SKM-1 (cell line): ENCODE measurements around the gene PDF.

Experiments
- DNase-seq: peaks from one replicate; lab custom pipeline; 2025; ENCODE audit not compliant: unreplicated experiment; lab: John Stamatoyannopoulos, UW

Gene PDF

DNA sequence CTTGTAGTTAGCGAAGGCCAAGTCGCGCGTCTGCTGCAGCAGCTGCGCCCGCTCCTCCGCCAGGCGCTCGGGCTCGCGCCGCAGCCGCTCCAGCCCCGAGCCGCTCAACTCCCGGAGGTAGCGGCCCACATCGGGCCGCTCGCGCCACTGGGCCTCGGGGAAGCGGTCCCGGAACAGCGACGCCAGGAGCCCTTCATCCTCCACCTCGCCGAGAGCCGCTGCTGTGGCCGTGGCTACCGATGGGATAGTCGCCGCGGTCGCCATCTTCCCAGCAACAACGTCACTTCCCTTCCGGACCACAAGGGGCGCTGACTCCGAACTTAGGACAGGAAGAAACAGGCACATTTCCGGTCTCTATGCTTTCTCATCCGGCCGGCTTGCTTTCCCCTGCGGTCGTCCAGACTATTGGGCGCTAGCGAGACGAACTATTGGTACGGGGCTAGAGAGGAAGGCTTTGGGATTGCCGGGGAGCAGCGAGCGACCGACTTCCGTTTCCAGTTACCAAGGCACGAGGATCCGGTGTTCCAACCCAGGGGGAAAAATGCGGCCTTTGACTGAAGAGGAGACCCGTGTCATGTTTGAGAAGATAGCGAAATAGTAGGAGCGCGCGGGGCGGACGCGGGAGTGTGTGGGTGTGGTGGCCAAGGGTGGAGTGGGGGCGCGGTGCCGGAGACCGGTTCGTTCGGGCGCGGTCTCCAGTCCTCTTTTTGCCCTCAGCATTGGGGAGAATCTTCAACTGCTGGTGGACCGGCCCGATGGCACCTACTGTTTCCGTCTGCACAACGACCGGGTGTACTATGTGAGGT, 9.1 kb upstream of the PDF start, which contains the start of the genes COG8 and NIP7:
COG8 (minus strand) TSS at position 276 of the 806 bp plus-strand sequence; CDS start at position 264, 12 bp downstream.
NIP7 (plus strand) TSS at position 484 of the 806 bp plus-strand sequence; CDS start at position 542, 58 bp downstream.
- DNase-seq = peak; percentile 99

DNA sequence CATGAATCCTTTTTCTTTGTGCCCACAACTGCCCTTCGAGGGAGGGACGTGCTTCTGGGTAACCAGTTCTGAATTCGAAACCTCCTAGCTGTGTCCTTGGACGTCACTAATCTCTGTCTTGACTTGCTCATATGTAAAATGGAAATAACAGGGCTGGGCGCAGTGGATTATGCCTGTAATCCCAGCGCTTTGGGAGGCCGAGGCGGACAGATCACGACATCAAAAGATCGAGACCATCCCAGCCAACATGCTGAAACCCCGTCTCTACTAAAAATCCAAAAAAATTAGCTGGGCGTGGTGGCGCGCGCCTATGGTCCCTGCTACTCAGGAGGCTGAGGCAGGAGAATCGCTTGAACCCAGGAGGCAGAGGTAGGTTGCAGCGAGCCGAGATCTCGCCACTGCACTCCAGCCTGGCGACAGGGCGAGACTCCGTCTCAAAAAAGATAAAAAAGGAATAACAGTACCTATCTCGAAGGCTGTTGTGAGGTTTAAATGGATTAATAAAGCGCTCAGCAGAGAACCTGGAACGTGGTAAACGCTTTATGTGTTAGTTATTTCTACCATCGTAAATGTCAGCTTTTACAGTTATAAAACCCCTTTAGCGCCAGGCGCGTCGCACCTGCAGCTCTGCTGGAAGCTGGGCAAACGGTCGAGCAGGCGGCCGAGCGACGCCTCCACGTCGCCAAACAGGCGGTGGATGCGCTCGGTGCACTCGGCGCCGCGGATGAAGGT, 8.3 kb upstream of the PDF start:
- no peak for DNase-seq

DNA sequence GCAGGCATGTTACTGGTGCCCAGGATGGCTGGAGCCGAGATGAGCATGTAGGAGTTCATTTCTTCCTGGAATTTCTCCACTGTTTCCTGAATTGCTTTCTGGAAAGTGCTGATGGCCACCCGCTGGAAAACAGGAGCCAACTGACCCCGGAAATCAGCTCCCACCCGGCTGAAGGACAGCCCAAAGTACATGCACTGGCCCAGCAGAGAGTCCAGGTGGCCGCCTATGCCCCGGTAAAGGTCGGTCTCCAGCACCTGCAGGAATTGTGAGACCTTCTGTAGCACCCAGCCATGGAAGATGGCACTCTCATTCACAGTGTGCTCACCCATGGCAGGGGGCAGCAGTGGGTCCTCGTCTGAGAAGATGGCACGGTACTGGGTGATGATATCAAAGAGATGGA, 4.3 kb upstream of the PDF start:
- no peak for DNase-seq

DNA sequence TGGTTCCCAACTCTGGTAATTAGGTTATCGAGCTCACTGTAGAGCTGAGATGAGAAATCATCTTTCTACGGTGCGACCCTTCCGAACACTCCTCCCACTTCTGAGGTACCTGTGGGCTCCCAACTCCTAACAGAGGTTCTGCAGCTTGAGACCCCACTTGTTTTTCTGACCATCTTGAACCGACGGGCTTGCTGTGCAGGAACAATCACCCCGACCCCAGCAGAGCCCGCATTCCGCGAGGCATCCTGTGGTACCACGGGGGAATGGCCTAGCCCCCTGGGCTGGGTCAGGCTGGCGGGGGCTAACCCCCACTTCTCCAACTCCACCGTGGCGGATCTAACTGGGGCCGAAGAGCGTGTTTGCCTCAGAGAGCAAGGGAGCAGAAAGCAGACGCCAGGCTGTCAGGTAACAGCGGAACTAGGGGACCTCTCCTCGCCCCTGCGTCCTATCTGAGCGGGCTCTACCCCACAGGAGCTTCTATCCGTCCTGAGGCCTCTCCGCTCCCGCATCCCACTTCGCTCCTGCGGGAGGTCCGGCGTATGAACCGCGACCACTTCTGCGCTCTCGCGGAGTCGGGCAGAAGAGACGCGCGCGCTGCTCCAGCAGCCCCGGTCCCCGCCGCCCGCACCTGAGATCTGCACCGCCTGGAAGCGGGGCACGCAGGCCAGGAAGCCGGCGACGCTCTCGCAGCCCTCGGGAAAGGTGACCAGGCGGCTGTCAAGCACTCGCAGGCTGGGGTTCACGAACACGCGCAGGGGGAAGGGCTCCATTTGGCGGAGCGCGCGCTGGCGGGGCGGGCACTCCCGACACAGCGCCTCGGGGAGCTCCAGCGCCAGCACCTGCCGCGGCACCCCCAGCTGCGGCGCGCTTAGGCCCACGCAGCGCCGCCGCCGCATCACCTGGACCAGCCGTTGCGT, 761 bp downstream of the PDF start:
- DNase-seq = no peak

DNA sequence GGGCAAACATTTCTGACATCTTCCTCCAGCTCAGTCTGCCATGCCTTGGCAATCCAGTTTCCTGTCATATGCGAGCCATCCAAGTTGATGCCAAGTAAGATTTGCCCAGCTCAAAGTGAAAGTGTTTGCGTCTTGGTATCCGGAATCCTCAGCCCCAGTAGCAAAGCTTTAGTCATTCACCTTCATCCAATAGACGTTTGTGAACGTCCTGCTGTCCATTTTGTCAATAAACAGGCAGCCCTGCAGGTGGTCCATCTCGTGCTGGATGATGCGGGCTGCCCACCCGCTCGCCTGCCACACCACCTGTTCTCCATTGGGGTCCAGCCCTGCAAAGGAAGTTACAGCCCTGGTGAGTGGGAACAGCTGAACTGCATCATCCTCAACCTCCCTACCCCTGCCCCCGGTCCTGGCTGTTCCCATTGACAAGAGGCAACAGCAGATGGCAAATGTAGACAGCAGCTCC, 1.5 kb downstream of the PDF start:
- no peak for DNase-seq

DNA sequence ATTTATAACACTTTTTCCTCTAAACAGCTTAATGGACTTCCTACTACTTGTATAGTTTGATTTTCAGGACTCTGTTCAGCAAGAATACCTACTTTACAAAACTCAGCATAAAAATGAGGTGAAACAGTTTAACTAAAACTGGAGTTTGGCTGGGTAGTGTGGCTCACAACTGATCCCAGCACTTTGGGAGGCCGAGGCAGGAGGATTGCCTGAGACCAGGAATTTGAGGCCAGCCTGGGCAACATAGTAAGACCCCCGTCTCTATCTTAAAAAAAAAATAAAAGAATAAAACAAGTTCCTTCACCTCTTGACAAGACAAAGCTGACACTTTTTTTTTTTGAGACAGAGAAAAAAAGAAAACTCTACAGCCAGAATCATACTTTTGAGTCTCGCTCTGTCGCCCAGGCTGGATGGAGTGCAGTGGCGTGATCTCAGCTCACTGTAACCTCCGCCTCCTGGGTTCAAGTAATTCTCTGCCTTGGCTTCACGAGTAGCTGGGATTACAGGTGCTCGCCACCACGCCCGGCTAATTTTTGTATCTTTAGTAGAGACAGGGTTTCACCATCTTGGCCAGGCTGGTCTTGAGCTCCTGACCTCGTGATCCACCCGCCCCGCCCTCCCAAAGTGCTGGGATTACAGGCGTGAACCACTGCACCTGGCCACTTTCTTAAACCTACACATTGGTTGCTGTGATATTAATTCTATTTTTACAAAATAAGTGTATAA, 2.6 kb downstream of the PDF start:
- no peak for DNase-seq

DNA sequence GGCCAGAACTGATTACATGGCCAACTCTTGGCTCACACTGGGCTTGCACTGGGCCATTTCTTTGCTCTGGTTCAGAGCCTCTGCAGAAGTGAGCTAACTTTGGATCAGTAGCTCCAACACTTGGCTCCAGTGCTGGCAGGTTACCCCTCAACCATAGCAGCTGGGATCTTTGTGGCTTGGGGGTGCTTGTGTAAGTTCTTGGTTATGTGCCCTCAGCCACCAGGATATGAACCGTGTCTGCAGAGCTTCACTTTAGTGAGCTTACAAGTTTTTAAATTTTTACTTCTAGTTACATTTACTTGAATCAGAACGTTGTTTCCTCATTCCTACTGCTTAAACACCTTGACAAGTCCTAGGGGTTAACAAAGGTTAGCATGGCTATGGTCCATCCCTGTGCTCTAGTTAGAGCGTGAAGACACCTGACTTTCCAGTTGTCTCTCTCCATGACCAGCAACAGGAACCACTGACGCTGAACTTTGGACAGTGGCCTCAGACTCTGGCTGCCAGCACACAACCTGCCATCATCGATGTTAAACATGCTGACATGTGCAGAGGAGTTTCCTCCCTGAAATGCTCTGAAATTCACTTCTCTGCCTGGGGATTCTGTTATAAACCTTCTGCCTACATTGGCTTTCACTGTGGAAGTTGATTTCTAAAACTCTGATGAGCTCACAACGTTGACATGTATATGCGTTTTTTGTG, 4.1 kb downstream of the PDF start:
- DNase-seq = no peak

DNA sequence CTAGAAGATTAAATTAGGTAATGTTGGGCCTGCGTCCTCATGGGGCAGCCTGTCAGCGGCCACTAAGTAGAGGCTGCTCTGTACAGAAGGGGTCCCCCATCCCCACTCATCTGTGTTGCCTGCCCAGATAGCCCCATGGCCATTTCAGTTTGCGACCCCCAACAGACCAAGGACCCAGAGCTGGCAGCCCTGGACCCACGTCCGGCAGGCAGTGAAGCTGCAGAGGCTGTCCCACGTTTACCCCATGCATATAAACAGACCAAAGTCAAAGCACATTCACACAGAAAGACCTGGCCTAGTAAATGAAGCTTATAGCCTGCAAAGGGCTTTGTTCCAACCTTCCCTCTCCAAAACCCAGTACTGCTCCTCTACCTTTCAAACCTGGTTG, 4.6 kb downstream of the PDF start:
- no peak for DNase-seq

DNA sequence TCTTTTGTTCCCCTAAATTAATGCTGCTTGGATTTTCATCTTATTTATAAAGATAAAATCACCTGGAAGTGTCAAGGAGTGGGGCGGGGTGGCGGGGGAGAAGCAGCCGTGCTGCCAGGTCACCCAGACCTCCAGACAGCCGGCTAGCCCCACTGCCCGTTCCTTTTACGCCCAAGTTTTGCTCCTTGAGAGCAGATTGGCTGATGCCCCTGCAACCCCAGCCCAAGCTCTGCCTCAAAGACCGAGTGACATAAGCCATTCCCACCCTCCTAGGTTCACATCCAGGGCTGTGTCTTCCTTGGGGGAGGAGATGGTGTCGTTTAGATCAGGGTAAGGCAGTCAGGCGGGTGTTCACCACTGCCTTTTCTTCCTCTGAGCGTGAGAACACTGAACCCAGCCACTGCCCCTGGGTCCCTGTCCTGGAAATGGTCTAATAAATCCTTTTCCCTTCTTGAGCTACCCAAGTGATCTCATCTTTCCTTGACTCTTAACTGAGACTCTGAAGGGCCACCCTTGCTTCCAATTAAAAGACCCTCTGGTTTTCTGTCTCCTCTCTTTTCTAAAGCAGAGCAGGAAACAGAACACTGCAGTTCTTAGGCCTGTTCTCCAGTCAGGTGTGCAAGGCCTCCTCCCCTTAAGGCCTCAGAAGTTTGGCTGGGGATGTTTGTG, 5.7 kb downstream of the PDF start:
- no peak for DNase-seq

DNA sequence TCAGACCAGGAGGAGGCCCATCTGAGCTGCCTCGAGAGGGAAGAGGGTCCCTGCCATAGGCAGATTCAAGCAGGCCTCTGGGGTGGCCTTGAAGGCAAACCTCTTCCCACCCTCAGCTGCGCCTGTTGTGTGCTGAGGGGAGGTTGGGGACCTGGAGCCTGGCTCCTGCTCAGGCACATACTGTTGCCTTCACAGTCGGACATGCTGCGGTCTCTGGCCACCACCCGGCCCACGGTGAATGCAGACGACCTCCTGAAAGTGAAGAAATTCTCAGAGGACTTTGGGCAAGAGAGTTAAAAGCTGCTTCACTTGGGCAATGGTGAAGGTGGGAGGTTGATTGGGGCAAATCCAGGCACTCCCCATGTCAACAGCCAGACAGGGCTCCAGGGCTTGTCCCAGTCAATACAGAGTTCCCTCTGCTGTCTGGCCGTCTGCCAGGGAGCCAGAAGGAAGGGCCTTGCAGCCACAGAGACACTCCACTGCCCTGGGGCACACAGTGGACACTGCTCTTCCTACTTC, 6.3 kb downstream of the PDF start:
- DNase-seq = no peak

DNA sequence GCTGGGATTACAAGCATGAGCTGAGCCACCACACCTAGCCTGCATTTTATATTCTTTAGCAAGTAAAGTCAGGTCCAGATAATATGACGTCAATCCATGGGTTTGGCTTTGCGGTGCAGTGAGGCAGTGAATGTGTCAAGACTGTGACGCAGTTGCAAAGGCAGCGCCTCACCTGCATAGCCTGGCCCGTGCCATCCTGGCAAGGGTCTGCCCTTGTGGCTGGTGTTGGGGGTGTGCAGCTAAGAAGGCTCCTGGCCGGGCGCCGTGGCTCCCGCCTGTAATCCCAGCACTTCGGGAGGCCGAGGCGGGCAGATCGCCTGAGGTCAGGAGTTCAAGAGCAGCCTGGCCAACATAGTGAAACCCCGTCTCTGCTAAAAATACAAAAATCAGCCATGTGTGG, 7.0 kb downstream of the PDF start:
- DNase-seq = no peak

DNA sequence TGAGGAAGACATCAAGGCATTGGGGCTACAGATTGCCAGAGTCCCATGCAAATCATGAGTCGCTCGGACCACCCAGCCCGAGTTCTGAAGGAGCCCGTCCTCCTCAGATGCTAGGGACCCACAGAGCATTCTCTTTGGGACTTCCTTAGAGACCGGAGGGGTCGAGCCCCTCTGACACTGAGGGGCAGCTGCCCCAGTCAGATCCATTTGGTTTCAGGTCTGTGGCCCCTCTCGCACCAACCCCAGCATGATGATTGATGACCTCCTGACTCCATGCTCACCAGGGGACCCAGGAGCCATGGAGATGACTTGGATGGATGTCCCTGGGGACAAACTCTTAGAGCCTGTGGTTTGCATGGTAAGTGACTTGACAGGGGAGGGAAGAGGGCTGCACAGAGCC, 8.0 kb downstream of the PDF start:
- no peak for DNase-seq

DNA sequence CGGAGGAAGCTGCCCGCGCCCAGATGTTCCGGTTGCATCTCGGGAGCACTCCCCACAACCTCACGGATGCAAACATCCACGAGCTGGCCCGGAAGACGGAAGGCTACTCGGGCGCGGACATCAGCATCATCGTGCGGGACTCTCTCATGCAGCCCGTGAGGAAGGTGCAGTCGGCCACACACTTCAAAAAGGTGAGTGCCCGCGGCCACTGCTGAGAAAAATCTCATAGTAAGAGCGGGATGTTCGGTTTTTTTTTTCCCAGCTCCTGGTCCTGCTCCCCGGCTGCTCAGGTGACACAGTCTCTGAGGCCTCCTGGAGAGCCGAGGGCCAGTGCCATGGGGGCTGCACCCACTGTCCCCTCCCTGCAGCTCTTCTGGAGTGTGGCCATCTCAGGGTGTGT, 9.3 kb downstream of the PDF start:
- no peak for DNase-seq

DNA sequence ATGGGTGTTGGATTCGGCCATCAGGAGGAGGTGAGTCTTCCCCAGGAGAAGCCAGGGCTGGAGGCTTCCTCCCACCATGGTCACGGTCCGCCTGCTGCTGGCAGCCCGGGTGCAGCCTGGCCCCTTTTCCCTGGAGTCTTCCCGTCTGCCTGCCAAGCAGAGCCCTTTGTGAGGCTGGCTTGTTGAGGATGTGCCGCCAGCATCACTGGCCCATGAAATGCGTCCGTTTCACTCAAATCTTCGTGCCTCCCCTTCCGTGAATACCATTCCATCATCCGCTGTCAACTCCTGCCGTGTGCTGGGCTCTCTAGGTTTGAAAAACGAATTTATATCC, 9.7 kb downstream of the PDF start:
- no peak for DNase-seq

DNA sequence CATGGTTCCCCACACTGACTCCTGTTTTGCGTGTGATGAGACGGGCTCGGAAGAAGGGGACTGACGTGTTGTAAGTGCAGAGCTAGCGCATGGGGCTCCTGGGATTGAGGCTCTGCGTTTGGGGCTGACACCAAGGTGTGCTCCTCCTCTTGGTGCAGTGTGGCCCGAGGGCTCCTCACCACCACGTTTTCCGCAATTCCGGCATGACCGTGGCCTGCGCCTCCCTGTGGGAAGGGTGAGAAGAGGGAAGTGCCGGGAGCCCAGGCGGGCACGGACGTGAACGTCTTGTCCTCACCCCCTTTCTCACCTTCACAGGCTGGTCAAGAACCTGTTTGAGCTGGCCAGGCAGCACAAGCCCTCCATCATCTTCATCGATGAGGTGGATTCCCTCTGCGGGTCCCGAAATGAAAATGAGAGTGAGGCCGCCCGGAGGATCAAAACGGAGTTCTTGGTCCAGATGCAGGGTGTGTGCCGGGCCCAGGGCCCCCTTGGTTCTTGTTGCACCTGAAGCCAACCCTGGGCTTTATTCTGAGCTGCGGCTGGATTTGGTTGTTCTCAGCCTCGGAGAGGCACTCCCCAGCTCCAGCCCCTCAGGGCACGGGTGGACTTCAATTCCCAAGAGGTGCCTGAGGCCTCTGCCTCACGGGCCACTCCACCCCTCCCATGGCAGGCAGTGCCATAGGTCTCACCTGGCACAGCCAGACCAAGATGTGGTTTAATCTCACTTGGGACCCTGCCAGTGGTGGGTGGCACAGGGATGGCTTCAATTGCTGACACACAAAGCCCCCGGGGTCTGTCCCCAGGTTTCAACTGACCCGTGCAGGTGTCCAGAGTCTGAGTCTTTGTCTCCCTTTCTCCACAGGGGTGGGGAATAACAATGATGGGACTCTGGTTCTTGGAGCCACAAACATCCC, 10.3 kb downstream of the PDF start:
- DNase-seq = no peak

DNA sequence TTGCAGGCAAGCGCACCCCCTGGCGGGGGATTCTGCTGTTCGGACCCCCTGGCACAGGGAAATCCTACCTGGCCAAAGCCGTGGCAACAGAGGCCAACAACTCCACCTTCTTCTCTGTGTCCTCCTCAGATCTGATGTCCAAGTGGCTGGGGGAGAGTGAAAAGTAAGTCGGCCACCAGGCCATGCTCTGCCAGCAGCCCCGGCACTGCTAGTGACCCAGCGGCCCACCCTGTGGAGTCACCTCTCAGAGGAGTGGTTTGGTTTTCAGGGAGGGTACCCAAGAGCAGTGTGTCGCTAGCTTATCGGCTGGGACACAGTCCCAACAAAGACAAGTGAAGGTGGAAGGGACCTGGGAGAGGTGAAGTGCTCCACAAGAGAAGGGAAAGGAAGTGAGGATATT, 11.0 kb downstream of the PDF start:
- no peak for DNase-seq

DNA sequence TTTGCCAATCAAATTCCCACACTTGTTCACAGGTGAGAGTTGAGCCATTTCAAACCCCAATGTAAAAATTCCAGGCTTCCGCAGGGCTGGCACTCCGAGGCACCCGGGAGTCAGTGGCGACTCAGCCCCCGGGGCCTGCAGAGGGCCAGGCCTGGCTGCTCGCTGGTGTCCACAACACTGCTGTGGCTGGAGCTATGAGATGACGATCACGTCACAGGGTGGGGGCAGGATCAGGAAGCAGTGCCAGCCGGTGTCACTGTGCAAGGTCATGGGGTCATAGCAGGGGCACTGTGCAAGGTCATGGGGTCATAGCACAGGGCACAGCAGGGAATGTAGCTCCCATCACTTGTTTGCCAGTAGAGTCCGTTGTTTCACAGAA, 11.5 kb downstream of the PDF start:
- no peak for DNase-seq

DNA sequence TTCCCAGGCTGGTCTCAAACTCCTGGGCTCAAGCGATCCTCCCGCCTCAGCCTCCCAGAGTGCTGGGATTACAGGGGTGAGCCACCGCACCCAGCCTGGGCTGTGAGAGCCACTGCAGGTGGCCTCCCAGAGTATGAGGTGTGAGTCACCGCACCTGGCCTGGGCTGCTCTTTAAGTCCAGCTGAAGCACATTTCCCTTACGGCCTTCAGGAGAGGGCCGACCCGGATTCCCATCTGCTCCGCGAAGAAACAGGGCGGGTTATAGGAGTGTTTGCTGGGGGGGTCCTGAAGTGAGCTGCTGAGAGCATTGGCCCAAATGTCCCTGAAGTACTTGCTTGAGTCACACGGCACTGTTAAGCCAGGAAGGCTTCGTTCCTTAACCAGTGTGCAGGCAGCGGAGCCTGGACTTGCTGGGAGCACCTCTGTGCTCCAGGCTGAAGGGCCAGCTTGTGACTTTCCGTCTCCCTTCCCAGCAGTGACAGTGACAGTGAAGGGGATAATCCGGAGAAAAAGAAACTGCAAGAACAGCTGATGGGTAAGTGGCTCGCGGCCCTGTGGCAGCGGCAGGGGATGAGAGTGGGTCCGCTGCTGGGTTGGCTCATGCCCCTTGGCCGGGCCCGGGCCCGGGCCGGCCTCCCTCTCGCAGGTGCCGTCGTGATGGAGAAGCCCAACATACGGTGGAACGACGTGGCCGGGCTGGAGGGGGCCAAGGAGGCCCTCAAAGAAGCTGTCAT, 12.0 kb downstream of the PDF start:
- no peak for DNase-seq
